ENCODE data around the gene SLC29A1. TPM values are rescaled to one million over a fixed set of nuclear protein-coding genes. Genes with fewer than 3 reads are reported as not detected.
A peak's percentile ranks its signal among the peaks of the same experiment; 100 is the strongest.

The SLC29A1 gene
- total RNA-seq, 4 donors from 2014 or later = 18.3 to 95.5 (median 40.8) TPM

DNA sequence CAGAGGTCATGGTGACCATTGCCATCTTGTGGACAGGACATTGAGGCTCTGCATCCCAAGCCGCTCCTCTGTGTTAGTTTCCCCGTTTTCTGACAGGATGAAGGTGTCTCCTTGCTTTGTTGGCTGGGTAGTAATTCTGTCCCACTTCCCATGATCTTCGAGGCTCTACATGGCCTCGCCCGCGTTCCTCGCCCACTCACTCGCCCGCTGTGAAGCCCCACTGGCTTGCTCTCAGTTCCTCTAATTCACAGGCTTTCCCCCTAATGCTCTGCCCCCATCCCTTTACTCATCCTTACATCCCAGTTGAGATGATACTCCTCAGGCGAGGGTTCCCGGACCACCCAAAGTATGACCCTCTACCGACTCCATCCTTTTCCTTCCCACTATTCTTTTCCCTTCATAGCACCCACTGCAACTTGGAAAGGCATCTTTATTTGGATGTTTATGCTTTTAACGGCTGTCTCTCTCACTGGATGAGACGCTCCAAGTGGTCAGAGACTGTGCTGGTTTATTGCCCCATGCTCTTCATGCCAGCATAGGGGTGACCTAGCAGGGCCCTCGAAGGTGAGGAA lies 34.4 kb downstream of the SLC29A1 start:
- Histone ChIP-seq H3K4me3 (peak overlapping the region; percentile 77 to 99 (median 88)), H3K27ac (peak overlapping the region; percentile 87 to 97 (median 92)), H3K4me1 (peaks cover 9 to 12% of the 10 kb centered on the region in 2 donors), H3K27me3 (no peaks in the 10 kb centered on the region), H3K9me3 (no peaks in the 10 kb centered on the region), H3K36me3 (peaks cover 2 to 29% of the 10 kb centered on the region in 2 donors)
- in situ Hi-C loops (cut with MboI; ENCODE audit: low sequenced_read_pairs in 4 of 4) (no loop called here), intact Hi-C loops (cut with DNase I; ENCODE audit: low total_unique reads) (loop anchor here (1.0 kb wide), 2 partner anchors 24 to 86 kb away; no protein-coding TSS in a partner anchor)
- TF ChIP-seq POLR2A (IDR thresholded peaks at IDR 0.05) = no peak
- TF ChIP-seq, protein P1, sequence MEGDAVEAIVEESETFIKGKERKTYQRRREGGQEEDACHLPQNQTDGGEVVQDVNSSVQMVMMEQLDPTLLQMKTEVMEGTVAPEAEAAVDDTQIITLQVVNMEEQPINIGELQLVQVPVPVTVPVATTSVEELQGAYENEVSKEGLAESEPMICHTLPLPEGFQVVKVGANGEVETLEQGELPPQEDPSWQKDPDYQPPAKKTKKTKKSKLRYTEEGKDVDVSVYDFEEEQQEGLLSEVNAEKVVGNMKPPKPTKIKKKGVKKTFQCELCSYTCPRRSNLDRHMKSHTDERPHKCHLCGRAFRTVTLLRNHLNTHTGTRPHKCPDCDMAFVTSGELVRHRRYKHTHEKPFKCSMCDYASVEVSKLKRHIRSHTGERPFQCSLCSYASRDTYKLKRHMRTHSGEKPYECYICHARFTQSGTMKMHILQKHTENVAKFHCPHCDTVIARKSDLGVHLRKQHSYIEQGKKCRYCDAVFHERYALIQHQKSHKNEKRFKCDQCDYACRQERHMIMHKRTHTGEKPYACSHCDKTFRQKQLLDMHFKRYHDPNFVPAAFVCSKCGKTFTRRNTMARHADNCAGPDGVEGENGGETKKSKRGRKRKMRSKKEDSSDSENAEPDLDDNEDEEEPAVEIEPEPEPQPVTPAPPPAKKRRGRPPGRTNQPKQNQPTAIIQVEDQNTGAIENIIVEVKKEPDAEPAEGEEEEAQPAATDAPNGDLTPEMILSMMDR (IDR thresholded peaks at IDR 0.05 in 4 of 5, conservative IDR thresholded peaks at IDR 0.05 in 1 of 5) = peak in 1 of 5 experiments; percentile 6
- ATAC-seq (no peak), DNase-seq (no peak)

- in situ Hi-C loops (cut with MboI; ENCODE audit: low sequenced_read_pairs in 4 of 4) = no loop called here
- Histone ChIP-seq H3K27ac (peak overlapping the region in 2 of 4 donors; percentile 91 to 97), H3K36me3 (peaks cover 2 to 23% of the 10 kb centered on the region in 2 donors)
Observed at GRCh38 chr6:44258325-44258863, 35.0 kb downstream of the SLC29A1 start.

DNA sequence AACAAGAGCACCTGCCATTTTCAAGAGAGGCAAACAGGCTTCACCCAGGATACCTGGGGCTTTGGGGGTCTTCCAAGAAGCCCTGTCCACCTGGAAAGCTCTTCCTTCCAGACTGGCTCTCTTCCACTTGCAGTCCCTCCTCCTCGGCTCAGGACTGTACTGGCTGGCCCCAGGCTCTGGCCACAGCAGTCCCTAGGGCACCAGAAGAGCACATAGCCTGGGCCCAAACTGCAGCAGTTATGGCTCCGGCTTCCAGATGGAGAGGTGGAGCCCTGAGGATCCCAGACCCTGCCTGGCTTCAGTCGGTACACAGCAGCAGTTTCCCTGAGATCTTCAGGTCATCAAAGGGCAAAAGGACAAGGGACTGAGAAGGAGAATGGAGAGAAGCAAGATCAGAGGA lies 35.5 kb downstream of the SLC29A1 start:
- Histone ChIP-seq H3K9me3 (no peaks in the 10 kb centered on the region), H3K27me3 (no peaks in the 10 kb centered on the region), H3K4me1 (peaks cover 20 to 22% of the 10 kb centered on the region in 2 donors), H3K4me3 (no peak overlapping the region), H3K27ac (no peak overlapping the region), H3K36me3 (peaks cover 1 to 18% of the 10 kb centered on the region in 2 donors)
- ATAC-seq (no peak), DNase-seq (no peak)
- in situ Hi-C loops (cut with MboI; ENCODE audit: low sequenced_read_pairs in 4 of 4) (no loop called here), intact Hi-C loops (cut with DNase I; ENCODE audit: low total_unique reads) (no loop called here)
- TF ChIP-seq, protein P1 (IDR thresholded peaks at IDR 0.05 in 4 of 5, conservative IDR thresholded peaks at IDR 0.05 in 1 of 5) = no peak
- no peak for TF ChIP-seq POLR2A (IDR thresholded peaks at IDR 0.05)

More at GRCh38 chr6:44258325-44258863, 35.0 kb downstream of the SLC29A1 start:
- Histone ChIP-seq H3K4me3 (no peak overlapping the region), H3K9me3 (no peaks in the 10 kb centered on the region), H3K27me3 (no peaks in the 10 kb centered on the region), H3K4me1 (peaks cover 15 to 17% of the 10 kb centered on the region in 2 donors)
- no peak for ATAC-seq
- intact Hi-C loops (cut with DNase I; ENCODE audit: low total_unique reads) = no loop called here
- TF ChIP-seq, protein P1 (IDR thresholded peaks at IDR 0.05 in 4 of 5, conservative IDR thresholded peaks at IDR 0.05 in 1 of 5) = no peak
- TF ChIP-seq POLR2A (IDR thresholded peaks at IDR 0.05) = no peak
- no peak for DNase-seq

GRCh38 chr6:44260011-44260410 lies 36.6 kb downstream of the SLC29A1 start:
- Histone ChIP-seq H3K27ac (no peak overlapping the region), H3K9me3 (no peaks in the 10 kb centered on the region), H3K27me3 (no peaks in the 10 kb centered on the region), H3K4me1 (peaks cover 31 to 32% of the 10 kb centered on the region in 2 donors), H3K36me3 (peaks cover 0 to 7% of the 10 kb centered on the region in 2 donors), H3K4me3 (no peak overlapping the region)
- in situ Hi-C loops (cut with MboI; ENCODE audit: low sequenced_read_pairs in 4 of 4) (no loop called here), intact Hi-C loops (cut with DNase I; ENCODE audit: low total_unique reads) (no loop called here)
- ATAC-seq (no peak), DNase-seq (no peak)
- TF ChIP-seq, protein P1 (IDR thresholded peaks at IDR 0.05 in 4 of 5, conservative IDR thresholded peaks at IDR 0.05 in 1 of 5) = no peak
